A673 (cell line): ENCODE measurements around the gene RCAN3.

Experiments used
- CTCF ChIP-seq: fragments of 300-800, 200-600 bp; sonication (generic); conservative IDR thresholded peaks from 2 replicates; pipeline ENCODE4 v1.5.1; 2017; ENCODE audit warnings: low read depth, mild to moderate bottlenecking, antibody characterized with exemption, low read length, moderate library complexity, mixed read lengths
- EZH2 ChIP-seq: fragments of 200-600 bp; sonication (generic); IDR thresholded peaks from 2 replicates; pipeline ENCODE4 v1.6.1; 2017; ENCODE audit warnings: borderline replicate concordance, low read depth, mild to moderate bottlenecking, mixed read lengths, antibody characterized with exemption, low read length; ENCODE audit not compliant: poor library complexity, severe bottlenecking

GRCh38 chr1:24544239-24544638, 41.6 kb downstream of the RCAN3 start:
- no peak for TF ChIP-seq CTCF
- TF ChIP-seq EZH2 = no peak
